Liver (tissue), 9 donors: Measurements from ENCODE around the gene PARN. TPM values are rescaled to one million over a fixed set of nuclear protein-coding genes. Genes with fewer than 3 reads are reported as not detected.

Source experiments
- DNase-seq: peaks from one replicate; pipeline ENCODE4 v3.0.0-alpha.2; 2017; ENCODE audit warnings: low spot score
- H3K27ac ChIP-seq, 2 donors: one replicate each; pipeline ENCODE4 v1.7.0; 2013; ENCODE audit warnings: inconsistent platforms in 2 of 2, low read length in 2 of 2, control low read depth in 1 of 2, low read depth in 1 of 2, mild to moderate bottlenecking in 1 of 2
- H3K27me3 ChIP-seq, 4 donors: one replicate each; pipeline versions ENCODE4 v1.6.1 to v1.7.0; 2013; ENCODE audit warnings: low read length in 3 of 4, inconsistent platforms in 1 of 4, mild to moderate bottlenecking in 1 of 4, moderate library complexity in 1 of 4; ENCODE audit not compliant: control insufficient read depth in 4 of 4, insufficient read depth in 4 of 4
- H3K36me3 ChIP-seq, 4 donors: one replicate each; pipeline versions ENCODE4 v1.6.1 to v1.7.0; 2013; ENCODE audit warnings: low read length in 3 of 4, mild to moderate bottlenecking in 3 of 4, low read depth in 1 of 4, moderate library complexity in 1 of 4; ENCODE audit not compliant: control insufficient read depth in 4 of 4, insufficient read depth in 3 of 4
- H3K4me1 ChIP-seq, 4 donors: one replicate each; pipeline versions ENCODE4 v1.6.1 to v1.7.0; 2013; ENCODE audit warnings: low read length in 3 of 4, mild to moderate bottlenecking in 3 of 4, moderate library complexity in 1 of 4; ENCODE audit not compliant: control insufficient read depth in 4 of 4, insufficient read depth in 4 of 4
- H3K4me3 ChIP-seq, 3 donors: one replicate each; pipeline versions ENCODE4 v1.6.1 to v1.7.0; 2013; ENCODE audit warnings: low read length in 3 of 3, control low read depth in 1 of 3, low read depth in 1 of 3, mild to moderate bottlenecking in 1 of 3
- H3K9ac ChIP-seq, 2 donors: one replicate each; pipeline ENCODE4 v1.7.0; 2013; ENCODE audit warnings: low read length in 2 of 2, mild to moderate bottlenecking in 2 of 2, moderate library complexity in 2 of 2, control low read depth in 1 of 2, low read depth in 1 of 2
- H3K9me3 ChIP-seq, 4 donors: one replicate each; pipeline versions ENCODE4 v1.6.1 to v1.7.0; 2013; ENCODE audit warnings: low read length in 3 of 4; ENCODE audit not compliant: control insufficient read depth in 4 of 4
- EGR1 ChIP-seq, 2 donors: IDR thresholded peaks; 2 replicates each; pipeline ENCODE4 v1.6.1; 2016 to 2018; ENCODE audit warnings: antibody characterized with exemption in 2 of 2, low read depth in 2 of 2
- FOXA1 ChIP-seq: IDR thresholded peaks from 2 replicates; pipeline ENCODE4 v1.6.1; 2016; ENCODE audit warnings: antibody characterized with exemption
- FOXA2 ChIP-seq: IDR thresholded peaks from 2 replicates; pipeline ENCODE4 v1.6.1; 2016; ENCODE audit warnings: antibody characterized with exemption
- GABPA ChIP-seq, 2 donors: IDR thresholded peaks in 1 of 2; conservative IDR thresholded peaks in 1 of 2; 2 replicates each; pipeline ENCODE4 v1.6.1; 2016; ENCODE audit warnings: antibody characterized with exemption in 2 of 2, mild to moderate bottlenecking in 1 of 2, moderate library complexity in 1 of 2
- HNF4A ChIP-seq, 2 donors: conservative IDR thresholded peaks; 2 replicates each; pipeline ENCODE4 v1.6.1; 2016; ENCODE audit warnings: antibody characterized with exemption in 2 of 2, mild to moderate bottlenecking in 2 of 2
- HNF4G ChIP-seq: IDR thresholded peaks from 2 replicates; pipeline ENCODE4 v1.6.1; 2016; ENCODE audit warnings: antibody characterized with exemption
- JUND ChIP-seq, 2 donors: IDR thresholded peaks; 2 replicates each; pipeline ENCODE4 v1.6.1; 2016; ENCODE audit warnings: antibody characterized with exemption in 2 of 2
- NR2F2 ChIP-seq: IDR thresholded peaks from 2 replicates; pipeline ENCODE4 v1.6.1; 2016; ENCODE audit warnings: antibody characterized with exemption
- SP1 ChIP-seq: IDR thresholded peaks from 2 replicates; pipeline ENCODE4 v1.6.1; 2018; ENCODE audit warnings: antibody characterized with exemption, mild to moderate bottlenecking
- TAF1 ChIP-seq: conservative IDR thresholded peaks from 2 replicates; pipeline ENCODE4 v1.6.1; 2016; ENCODE audit warnings: antibody characterized with exemption, mild to moderate bottlenecking
- WGBS: extraction: QIAGEN DNeasy Blood & Tissue Kit; methylation state at CpG from one replicate; pipeline ENCODE4 v1.1.7; 2013; 5-methylcytosine and 5-hydroxymethylcytosine counted together
- polyA plus RNA-seq, 2 donors: library from polyadenylated mRNA; stranded (reverse) in 1 of 2; unstranded in 1 of 2; fragments of 200-250 nt in 1 of 2; fragments of >200 nt in 1 of 2; fragmentation: Nextera tagmentation in 1 of 2; extraction: Ambion mirVana in 1 of 2; gene quantifications; one replicate each; pipeline versions ENCODE4 v1.2.1 to v1.2.3, GENCODE V29; 2013 to 2015
- total RNA-seq, 2 donors: library from RNA; depleted of rRNA; stranded (reverse); fragments of >200 nt; gene quantifications; one replicate each; pipeline ENCODE4 v1.2.3, GENCODE V29; 2014
- TF ChIP-seq, protein P1 (sequence below): IDR thresholded peaks from 2 replicates; pipeline ENCODE4 v1.6.1; 2016; ENCODE audit warnings: antibody characterized with exemption
- TF ChIP-seq, protein P2 (sequence below): IDR thresholded peaks from 2 replicates; pipeline ENCODE4 v1.6.1; 2016; ENCODE audit warnings: antibody characterized with exemption
- TF ChIP-seq, protein P3 (sequence below): IDR thresholded peaks from 2 replicates; pipeline ENCODE4 v1.6.1; 2016; ENCODE audit warnings: antibody characterized with exemption, mild to moderate bottlenecking
- TF ChIP-seq, protein P4 (sequence below): fragments of 150-350 bp; IDR thresholded peaks from 2 replicates; pipeline ENCODE4 v1.5.1; 2017; ENCODE audit warnings: improper control_type of control experiment, low read depth, low read length; ENCODE audit not compliant: missing input control
- TF ChIP-seq, protein P5 (sequence below): IDR thresholded peaks from 2 replicates; pipeline ENCODE4 v1.6.1; 2016; ENCODE audit warnings: antibody characterized with exemption
- donor health status: healthy.
- donor health status: healthy.
- donor health status: healthy.
- donor health status: healthy.
- donor health status: healthy.

Gene PARN
- total and polyA plus RNA-seq, 4 donors, result 7.9 to 19.7 (median 9.7) TPM

DNA sequence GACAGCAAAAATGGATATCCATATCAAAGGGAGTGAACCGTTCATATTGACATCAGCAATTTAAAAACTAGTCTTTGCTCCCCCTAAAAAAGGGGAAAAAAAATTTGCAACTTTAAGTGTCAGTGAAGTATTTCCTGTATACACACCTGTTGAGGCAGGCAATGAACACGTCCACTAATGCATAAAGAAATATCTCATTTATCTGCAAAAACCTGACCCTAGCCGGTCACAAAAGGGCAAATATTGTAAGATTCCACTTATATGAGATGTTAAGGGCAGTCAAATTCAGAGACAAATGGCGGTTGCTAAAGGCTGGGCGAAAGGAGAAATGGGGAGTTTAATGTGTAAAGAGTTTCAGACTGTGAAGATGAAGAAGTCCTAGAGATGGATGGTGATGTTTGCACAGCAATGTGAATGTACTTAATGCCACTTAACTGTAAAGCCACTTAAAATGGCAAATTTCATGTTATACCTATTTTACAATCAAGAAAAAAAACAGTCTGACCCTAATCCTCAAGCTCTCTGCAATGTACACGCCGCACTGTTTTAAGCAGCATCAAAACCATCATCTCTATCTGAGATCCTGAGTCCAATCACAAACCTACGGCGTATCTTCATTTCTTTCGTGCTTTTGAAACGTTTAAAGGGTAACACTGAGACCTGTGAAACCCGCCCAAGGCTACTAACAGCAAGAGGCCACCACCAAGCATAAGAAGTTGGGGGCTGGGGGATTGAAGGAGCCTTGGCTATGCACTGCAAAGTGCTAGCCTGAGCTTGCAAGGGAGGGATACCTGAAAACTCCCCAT, 1.1 kb downstream of the PARN start:
- H3K4me3 ChIP-seq, result peak overlapping the region; percentile 70 to 96 (median 83)
- WGBS, result 68% methylated on average over 12 of the region's 12 CpGs
- peaks cover 8 to 25% (median 15%) of the 10 kb centered on the region in 4 donors for H3K36me3 ChIP-seq
- no peaks in the 10 kb centered on the region for H3K27me3 ChIP-seq
- H3K4me1 ChIP-seq, result peaks cover 6 to 33% (median 17%) of the 10 kb centered on the region in 4 donors
- no peak for TF ChIP-seq EGR1 (IDR thresholded peaks at IDR 0.05; ENCODE audit: low read depth in 2 of 2)
- TF ChIP-seq, protein P1, sequence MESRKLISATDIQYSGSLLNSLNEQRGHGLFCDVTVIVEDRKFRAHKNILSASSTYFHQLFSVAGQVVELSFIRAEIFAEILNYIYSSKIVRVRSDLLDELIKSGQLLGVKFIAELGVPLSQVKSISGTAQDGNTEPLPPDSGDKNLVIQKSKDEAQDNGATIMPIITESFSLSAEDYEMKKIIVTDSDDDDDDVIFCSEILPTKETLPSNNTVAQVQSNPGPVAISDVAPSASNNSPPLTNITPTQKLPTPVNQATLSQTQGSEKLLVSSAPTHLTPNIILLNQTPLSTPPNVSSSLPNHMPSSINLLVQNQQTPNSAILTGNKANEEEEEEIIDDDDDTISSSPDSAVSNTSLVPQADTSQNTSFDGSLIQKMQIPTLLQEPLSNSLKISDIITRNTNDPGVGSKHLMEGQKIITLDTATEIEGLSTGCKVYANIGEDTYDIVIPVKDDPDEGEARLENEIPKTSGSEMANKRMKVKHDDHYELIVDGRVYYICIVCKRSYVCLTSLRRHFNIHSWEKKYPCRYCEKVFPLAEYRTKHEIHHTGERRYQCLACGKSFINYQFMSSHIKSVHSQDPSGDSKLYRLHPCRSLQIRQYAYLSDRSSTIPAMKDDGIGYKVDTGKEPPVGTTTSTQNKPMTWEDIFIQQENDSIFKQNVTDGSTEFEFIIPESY, result no peak
- no peak for TF ChIP-seq FOXA2
- TF ChIP-seq, protein P2, sequence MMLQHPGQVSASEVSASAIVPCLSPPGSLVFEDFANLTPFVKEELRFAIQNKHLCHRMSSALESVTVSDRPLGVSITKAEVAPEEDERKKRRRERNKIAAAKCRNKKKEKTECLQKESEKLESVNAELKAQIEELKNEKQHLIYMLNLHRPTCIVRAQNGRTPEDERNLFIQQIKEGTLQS, result no peak
- TF ChIP-seq FOXA1, result no peak
- TF ChIP-seq, protein P3, sequence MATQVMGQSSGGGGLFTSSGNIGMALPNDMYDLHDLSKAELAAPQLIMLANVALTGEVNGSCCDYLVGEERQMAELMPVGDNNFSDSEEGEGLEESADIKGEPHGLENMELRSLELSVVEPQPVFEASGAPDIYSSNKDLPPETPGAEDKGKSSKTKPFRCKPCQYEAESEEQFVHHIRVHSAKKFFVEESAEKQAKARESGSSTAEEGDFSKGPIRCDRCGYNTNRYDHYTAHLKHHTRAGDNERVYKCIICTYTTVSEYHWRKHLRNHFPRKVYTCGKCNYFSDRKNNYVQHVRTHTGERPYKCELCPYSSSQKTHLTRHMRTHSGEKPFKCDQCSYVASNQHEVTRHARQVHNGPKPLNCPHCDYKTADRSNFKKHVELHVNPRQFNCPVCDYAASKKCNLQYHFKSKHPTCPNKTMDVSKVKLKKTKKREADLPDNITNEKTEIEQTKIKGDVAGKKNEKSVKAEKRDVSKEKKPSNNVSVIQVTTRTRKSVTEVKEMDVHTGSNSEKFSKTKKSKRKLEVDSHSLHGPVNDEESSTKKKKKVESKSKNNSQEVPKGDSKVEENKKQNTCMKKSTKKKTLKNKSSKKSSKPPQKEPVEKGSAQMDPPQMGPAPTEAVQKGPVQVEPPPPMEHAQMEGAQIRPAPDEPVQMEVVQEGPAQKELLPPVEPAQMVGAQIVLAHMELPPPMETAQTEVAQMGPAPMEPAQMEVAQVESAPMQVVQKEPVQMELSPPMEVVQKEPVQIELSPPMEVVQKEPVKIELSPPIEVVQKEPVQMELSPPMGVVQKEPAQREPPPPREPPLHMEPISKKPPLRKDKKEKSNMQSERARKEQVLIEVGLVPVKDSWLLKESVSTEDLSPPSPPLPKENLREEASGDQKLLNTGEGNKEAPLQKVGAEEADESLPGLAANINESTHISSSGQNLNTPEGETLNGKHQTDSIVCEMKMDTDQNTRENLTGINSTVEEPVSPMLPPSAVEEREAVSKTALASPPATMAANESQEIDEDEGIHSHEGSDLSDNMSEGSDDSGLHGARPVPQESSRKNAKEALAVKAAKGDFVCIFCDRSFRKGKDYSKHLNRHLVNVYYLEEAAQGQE, result no peak
- H3K9me3 ChIP-seq, result no peaks in the 10 kb centered on the region
- H3K27ac ChIP-seq, result peak overlapping the region; percentile 86 to 91
- no peak for DNase-seq
- peak overlapping the region; percentile 93 to 97 for H3K9ac ChIP-seq

DNA sequence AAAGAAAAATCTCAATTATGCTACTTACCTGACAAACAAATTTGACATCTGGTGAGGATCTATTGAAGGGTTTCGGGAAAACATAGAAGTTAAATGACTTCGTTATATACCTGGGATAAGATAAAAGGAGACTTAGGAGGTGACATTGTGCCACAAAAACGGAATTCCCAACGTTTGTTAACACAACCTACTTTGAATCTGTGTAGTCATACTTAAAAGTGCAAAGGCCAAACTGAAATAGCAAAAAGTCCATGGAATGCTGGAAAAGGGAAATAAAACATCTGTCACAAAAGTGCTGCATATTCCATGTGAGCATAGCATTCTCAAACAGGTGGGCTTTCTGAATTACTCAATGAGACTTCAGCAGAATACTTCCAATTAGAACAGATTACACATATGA, 3.0 kb downstream of the PARN start:
- no peak overlapping the region for H3K9ac ChIP-seq
- no peak for TF ChIP-seq JUND (IDR thresholded peaks at IDR 0.05)
- TF ChIP-seq, protein P4, sequence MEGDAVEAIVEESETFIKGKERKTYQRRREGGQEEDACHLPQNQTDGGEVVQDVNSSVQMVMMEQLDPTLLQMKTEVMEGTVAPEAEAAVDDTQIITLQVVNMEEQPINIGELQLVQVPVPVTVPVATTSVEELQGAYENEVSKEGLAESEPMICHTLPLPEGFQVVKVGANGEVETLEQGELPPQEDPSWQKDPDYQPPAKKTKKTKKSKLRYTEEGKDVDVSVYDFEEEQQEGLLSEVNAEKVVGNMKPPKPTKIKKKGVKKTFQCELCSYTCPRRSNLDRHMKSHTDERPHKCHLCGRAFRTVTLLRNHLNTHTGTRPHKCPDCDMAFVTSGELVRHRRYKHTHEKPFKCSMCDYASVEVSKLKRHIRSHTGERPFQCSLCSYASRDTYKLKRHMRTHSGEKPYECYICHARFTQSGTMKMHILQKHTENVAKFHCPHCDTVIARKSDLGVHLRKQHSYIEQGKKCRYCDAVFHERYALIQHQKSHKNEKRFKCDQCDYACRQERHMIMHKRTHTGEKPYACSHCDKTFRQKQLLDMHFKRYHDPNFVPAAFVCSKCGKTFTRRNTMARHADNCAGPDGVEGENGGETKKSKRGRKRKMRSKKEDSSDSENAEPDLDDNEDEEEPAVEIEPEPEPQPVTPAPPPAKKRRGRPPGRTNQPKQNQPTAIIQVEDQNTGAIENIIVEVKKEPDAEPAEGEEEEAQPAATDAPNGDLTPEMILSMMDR, result no peak
- TF ChIP-seq EGR1 (IDR thresholded peaks at IDR 0.05; ENCODE audit: low read depth in 2 of 2), result no peak
- TF ChIP-seq, protein P5, sequence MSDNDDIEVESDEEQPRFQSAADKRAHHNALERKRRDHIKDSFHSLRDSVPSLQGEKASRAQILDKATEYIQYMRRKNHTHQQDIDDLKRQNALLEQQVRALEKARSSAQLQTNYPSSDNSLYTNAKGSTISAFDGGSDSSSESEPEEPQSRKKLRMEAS, result no peak
- no peak for TF ChIP-seq GABPA (IDR thresholded peaks at IDR 0.05 in 1 of 2, conservative IDR thresholded peaks at IDR 0.05 in 1 of 2)
- TF ChIP-seq SP1, result peak; percentile 46
- TF ChIP-seq, protein P2, result no peak
- no peak for TF ChIP-seq TAF1
- TF ChIP-seq HNF4G, result no peak
- TF ChIP-seq NR2F2, result no peak
- TF ChIP-seq FOXA1, result no peak
- TF ChIP-seq HNF4A (conservative IDR thresholded peaks at IDR 0.05), result peak; percentile 53 to 68
- no peak for TF ChIP-seq FOXA2
- no peak overlapping the region for H3K27ac ChIP-seq
- no peak overlapping the region for H3K4me3 ChIP-seq
- peaks cover 9 to 36% (median 20%) of the 10 kb centered on the region in 4 donors for H3K36me3 ChIP-seq
- 61% methylated on average over 4 of the region's 4 CpGs for WGBS
- no peak for DNase-seq
- no peaks in the 10 kb centered on the region for H3K9me3 ChIP-seq
- no peaks in the 10 kb centered on the region for H3K27me3 ChIP-seq
- peaks cover 3 to 21% (median 13%) of the 10 kb centered on the region in 4 donors for H3K4me1 ChIP-seq
